ENCODE data around the gene CTNNA3.
A peak's percentile ranks its signal among the peaks of the same experiment; 100 is the strongest.

The CTNNA3 gene

GRCh38 chr10:66925896-66926715 is 769.9 kb downstream of the CTNNA3 start, which contains the start of gene LRRTM3:
LRRTM3 (plus strand) TSS chr10:66926036.
- DNase-seq: peak in 1 of 5 donors; percentile 44

DNA sequence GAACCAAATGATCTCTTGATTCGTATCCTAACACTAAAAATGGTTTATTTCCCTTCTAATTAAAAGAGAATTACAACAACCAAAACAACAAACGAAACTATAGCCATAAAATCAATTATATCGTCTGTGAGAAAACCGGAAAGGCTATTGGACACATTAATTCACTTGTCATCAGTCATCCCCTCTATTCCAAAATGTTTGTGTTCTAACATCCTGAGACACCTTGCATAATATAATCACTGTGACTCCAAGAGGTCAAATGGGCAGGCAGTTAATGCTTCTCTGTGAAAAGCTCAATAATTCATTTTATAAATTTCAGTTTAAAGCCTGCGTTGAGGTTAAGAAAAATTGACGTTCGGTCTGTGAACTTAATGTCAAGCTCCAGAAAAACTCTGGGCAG is 770.6 kb downstream of the CTNNA3 start:
- no peak for DNase-seq

- DNase-seq: no peak
Observed at GRCh38 chr10:66924674-66925345, 771.2 kb downstream of the CTNNA3 start.

DNA sequence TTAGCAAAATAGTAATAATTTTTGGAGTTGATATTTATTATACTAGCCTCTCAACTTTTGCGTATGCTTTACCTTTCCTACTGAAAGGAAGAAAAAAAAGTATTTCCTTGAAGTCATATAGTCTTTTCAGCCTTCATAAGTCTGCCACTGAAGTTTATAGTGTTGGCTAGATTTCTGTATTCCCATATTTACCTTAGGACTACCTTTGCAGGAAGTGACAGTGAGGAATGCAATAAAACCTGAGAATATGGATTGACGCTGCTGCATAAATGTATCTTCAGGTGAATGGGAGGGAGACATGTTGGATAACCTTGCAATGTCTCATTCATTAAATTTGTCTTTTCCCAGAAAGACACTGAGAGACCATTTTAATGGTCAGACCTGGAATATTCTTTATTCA is 776.7 kb downstream of the CTNNA3 start:
- DNase-seq: no peak

- no peak for DNase-seq
Observed at GRCh38 chr10:66917104-66917503, 778.9 kb downstream of the CTNNA3 start.

DNA sequence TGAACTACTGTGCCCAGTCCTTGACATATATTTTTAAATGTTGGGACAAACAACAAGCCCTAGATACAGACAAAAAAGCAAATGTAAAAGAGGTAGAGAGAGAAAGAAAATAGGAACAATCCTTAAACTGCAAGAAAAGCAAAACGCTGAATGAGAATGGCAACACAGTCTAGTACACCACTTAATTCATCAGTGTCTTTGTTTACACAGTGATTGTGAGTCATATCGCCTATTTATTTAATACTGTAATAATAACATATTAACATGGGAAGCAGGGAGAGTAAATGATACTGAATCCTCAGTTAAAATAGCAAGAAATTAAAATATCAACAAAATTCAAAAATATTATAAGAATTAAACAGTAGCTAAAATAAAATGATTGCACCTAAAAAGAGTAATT is 780.0 kb downstream of the CTNNA3 start:
- DNase-seq: no peak

DNA sequence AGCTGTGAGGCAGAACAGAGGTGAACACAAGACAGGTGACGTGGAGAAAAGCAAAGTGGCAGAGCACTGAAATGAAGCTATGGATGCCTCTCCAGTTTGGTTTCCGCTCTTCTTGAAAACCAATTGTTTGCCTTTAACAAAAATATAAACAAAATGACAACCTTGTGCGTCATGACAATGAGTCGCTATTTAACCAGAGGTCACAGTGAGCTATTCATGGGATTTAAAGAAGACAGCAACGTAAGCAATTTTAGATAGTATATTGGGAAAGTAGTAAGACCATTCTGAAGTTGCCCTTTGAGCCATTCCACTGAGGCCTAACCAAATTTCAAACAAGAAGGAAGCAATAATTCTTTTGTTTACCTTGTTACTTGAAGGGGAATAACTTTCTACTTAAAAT is 785.3 kb downstream of the CTNNA3 start:
- no peak for DNase-seq

DNA sequence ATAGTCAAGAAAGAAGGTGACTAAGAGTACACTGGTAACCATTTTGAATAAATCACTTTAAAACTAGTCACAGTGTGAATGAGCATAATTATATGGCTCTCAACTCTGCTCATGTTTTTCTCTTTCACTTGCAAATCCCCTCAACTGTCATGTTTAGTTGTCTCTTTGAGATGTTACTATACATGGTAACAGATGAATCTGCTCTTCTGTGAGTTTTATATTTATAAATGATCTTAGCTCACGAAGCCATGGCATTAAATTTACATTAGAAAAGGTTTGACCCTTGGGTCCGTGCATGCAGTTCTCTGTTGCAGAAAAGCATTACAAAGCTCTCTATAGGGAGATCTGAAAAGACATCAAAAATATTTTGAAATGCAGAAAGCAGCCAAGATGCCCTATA is 803.1 kb downstream of the CTNNA3 start:
- DNase-seq: no peak

- no peak for DNase-seq
Observed at GRCh38 chr10:66888237-66888636, 807.8 kb downstream of the CTNNA3 start.

DNA sequence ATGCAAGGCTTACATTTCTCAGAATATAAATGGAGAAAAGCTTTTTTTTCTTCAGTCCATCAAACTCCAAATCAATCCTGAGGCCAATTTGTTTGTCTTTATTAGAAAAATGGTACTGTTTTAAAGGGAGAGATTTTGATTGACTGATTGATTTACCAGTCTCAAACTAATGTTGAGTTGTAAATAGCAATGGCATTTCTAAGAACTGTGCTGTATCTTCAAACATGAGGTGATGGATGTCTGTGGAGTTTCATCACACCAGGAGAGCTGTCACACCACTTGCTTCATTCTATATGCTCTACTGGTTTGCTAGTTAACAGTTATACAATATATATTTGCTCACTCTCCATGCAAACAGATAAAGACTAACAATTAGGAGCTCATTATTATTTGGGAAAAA is 809.1 kb downstream of the CTNNA3 start:
- DNase-seq: no peak

- DNase-seq: no peak
Observed at GRCh38 chr10:66882271-66882670, 813.7 kb downstream of the CTNNA3 start.

DNA sequence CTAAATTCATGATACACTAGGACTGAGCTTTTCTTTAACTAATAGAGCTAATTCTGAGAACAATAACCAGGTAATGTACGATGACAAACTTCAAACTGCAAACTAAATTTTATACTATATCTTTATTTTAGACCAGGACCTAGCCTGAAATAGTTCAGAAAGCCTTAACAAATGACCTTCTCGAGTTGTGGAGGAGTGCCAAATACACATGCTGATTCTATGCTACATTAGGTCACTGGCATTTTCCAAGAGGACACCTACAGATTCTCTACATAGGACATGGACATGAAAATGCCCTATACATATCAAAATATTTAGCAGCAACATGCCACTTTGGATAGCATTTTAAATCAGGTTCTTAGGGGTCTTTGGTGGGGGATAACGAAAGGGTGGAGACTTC is 814.2 kb downstream of the CTNNA3 start:
- DNase-seq: no peak

GRCh38 chr10:66880826-66881225 is 815.2 kb downstream of the CTNNA3 start:
- DNase-seq: no peak

GRCh38 chr10:66880292-66880691 is 815.7 kb downstream of the CTNNA3 start:
- DNase-seq: no peak

DNA sequence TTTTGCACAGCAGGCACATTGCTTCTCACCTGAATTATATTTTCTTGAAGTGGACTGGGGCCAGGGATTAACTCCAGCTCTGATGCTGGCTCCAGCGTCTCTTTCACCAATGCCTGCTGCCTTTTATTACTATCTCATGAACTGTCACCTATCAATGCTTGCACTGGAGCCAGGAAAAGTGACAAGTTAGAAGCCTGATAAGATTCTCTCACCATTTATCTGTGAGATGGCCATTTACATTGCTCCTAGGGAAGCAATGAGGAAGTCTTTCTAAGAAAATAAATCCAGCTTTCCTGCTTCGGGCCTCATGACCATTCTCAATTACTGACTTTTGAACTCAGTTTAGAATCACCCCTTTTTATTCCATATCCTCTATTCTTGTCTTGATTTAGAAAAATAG is 818.6 kb downstream of the CTNNA3 start:
- DNase-seq: no peak

GRCh38 chr10:66869635-66870034 is 826.4 kb downstream of the CTNNA3 start:
- DNase-seq: no peak

DNA sequence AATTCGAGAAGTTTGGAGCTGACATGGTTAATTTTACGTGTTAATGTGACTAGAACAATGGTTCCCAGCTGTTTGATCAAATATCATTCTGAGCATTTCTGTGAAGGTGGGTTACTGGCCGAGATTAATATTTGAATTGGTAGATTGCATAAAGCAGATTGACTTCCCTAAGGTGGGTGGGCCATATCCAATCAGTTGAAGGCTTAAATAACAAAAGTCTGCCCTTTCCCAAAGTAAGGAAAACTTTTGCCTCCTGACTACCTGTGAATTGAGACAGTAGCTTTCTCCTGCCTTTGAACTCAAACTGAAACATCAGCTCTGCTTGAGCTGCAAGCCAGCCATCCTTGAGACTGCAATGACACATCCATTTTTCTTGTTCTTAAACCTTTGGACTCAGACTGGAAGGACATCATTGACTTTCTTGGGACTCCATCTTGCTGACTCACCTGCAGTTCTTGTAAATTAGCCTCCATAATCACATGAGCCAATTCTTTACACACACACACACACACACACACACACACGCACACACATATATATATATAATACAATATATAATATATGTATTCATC is 833.2 kb downstream of the CTNNA3 start:
- no peak for DNase-seq

- DNase-seq: no peak
Observed at GRCh38 chr10:66860376-66860945, 835.5 kb downstream of the CTNNA3 start.

GRCh38 chr10:66852811-66853210 is 843.2 kb downstream of the CTNNA3 start:
- no peak for DNase-seq

DNA sequence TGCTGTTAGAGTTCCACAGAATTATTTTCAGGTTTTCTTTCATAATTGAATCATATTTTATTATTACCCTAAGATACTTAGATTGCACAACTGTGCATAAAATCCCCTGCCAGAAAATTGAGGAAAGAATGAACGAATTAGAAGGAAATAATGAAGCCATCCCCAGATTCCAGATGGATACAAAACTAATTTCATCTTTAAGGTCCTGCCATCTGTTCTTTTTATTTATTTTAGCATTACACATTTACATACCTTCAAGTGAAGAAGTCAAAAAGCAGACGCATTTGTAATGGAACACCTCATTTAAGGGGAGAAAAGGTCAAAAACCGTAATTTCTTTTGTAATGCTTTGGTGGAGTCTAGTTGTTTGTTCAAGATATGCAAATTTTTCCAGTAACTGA is 847.1 kb downstream of the CTNNA3 start:
- DNase-seq: no peak

- no peak for DNase-seq
Observed at GRCh38 chr10:66844176-66844942, 851.6 kb downstream of the CTNNA3 start.

DNA sequence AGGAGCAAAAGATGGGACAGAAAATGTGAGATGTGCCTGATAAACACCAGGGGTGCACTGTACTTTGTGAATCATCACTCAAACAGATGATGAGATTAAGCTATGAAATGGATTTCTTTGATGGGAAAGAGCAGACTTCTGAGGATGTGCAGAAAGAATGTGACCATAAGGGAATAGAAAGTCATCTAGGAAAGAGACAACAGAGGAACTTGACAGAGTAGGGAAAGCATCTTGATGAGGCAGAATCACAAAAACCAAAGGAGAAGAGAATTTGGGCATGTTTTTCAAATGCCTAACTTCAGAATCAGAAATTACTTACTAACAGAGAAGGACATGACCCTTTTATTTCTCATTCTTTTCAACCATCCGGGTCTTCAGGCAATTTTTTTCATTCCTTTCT is 852.6 kb downstream of the CTNNA3 start:
- no peak for DNase-seq

DNA sequence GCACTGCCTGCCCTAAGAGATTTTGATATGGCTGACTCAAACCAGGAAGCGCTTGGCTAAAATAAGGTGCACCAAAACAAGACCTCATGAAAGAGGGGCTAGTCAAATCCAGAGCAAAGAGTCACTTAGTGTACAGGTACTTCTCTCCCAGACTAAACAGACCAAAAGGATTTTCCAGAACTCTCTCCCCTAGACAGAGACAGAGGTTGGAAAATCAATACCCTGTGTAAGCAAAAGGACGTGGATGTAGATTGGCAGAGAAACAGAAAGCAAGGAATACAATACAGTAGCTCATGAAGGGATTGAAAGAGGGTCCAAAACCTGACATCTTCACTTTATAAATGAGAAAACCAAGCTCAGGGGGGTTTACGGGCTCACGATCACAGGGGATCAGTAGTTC is 853.1 kb downstream of the CTNNA3 start:
- DNase-seq: no peak

Measured in T-helper 1 cell (primary cell).